Kidney epithelial cell (primary cell): Measurements from ENCODE around the gene ZNF784. TPM values are rescaled to one million over a fixed set of nuclear protein-coding genes. Genes with fewer than 3 reads are reported as not detected.

ENCODE experiments used
- DNase-seq: peaks from one replicate; pipeline ENCODE4 v3.0.0-alpha.2; 2010; ENCODE audit warnings: low read depth
- H3K27me3 ChIP-seq: 2 replicates; pipeline ENCODE4 v1.6.0; 2011; ENCODE audit warnings: low read length; ENCODE audit not compliant: control insufficient read depth, insufficient read depth
- H3K36me3 ChIP-seq: 2 replicates; pipeline ENCODE4 v1.5.1; 2011; ENCODE audit warnings: low read length; ENCODE audit not compliant: control insufficient read depth, insufficient read depth
- H3K4me3 ChIP-seq: 2 replicates; pipeline ENCODE4 v1.5.1; 2011; ENCODE audit warnings: low read depth, mild to moderate bottlenecking, control low read depth, low read length
- CTCF ChIP-seq: IDR thresholded peaks from 2 replicates; pipeline ENCODE4 v1.5.1; 2011; ENCODE audit warnings: mild to moderate bottlenecking, moderate library complexity, low read length, control low read depth, inconsistent platforms; ENCODE audit not compliant: insufficient read depth, poor library complexity, severe bottlenecking
- total RNA-seq: library from RNA; depleted of rRNA; stranded (reverse); fragments of >200 nt; gene quantifications from 2 replicates; pipeline ENCODE4 v1.2.3, GENCODE V29; 2015

Gene ZNF784
- total RNA-seq, 1 donor from 2014 or later, result 3.6 TPM

GRCh38 chr19:55670280-55671053 is 46.1 kb upstream of the ZNF784 start:
- no peak for TF ChIP-seq CTCF
- H3K4me3 ChIP-seq, result no peak overlapping the region
- DNase-seq, result no peak
- peaks cover 6% of the 10 kb centered on the region for H3K36me3 ChIP-seq
- H3K27me3 ChIP-seq, result no peaks in the 10 kb centered on the region

GRCh38 chr19:55669418-55670279 is 45.3 kb upstream of the ZNF784 start:
- Histone ChIP-seq H3K36me3 (peaks cover 6% of the 10 kb centered on the region), H3K4me3 (no peak overlapping the region)
- no peak for TF ChIP-seq CTCF

GRCh38 chr19:55668603-55669348 is 44.4 kb upstream of the ZNF784 start:
- Histone ChIP-seq H3K4me3 (no peak overlapping the region), H3K36me3 (peaks cover 6% of the 10 kb centered on the region), H3K27me3 (no peaks in the 10 kb centered on the region)
- no peak for TF ChIP-seq CTCF
- DNase-seq, result no peak

More at GRCh38 chr19:55669418-55670279, 45.3 kb upstream of the ZNF784 start:
- DNase-seq, result no peak
- H3K27me3 ChIP-seq, result no peaks in the 10 kb centered on the region

GRCh38 chr19:55667958-55668357 is 43.6 kb upstream of the ZNF784 start:
- no peaks in the 10 kb centered on the region for H3K27me3 ChIP-seq
- H3K36me3 ChIP-seq, result peaks cover 9% of the 10 kb centered on the region
- no peak overlapping the region for H3K4me3 ChIP-seq
- no peak for TF ChIP-seq CTCF
- no peak for DNase-seq

- H3K4me3 ChIP-seq, result no peak overlapping the region
- H3K36me3 ChIP-seq, result peaks cover 12% of the 10 kb centered on the region
- no peaks in the 10 kb centered on the region for H3K27me3 ChIP-seq
- TF ChIP-seq CTCF, result no peak
- no peak for DNase-seq
Observed at GRCh38 chr19:55667511-55667910, 43.1 kb upstream of the ZNF784 start.
